ENCODE data around the gene CCKAR. TPM values are rescaled to one million over a fixed set of nuclear protein-coding genes. Genes with fewer than 3 reads are reported as not detected.

CCKAR gene
- polyA plus RNA-seq, 4 donors = 0.18 TPM; not detected in 3

Other genes with a start within 250 kb of the CCKAR start
- 10 to 100 TPM; 13.0 to 50.6 (median 17.8) TPM for gene RBPJ, start 169.5 kb downstream of the CCKAR start, polyA plus RNA-seq
- gene TBC1D19, start 93.6 kb upstream of the CCKAR start, polyA plus RNA-seq = 1 to 10 TPM in 3 of 4 donors, not detected in 1; 1.1 to 7.4 (median 2.1) TPM

All from small intestine (tissue), 4 donors.